ENCODE measurements around the gene NME3.

DNA sequence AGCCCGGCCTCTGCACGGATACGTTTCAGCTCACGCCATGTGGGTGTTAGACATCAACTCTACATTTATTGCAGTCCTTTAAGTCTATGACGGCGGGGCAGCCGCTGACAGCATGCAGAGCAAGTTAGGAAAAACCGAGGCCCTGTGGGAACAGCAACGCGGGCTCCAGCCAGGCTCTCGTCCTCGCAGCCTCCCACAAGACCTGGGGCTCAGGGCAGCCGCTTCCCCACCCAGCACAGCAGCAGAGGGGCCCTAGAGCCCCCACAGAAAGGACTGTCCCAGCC lies 5.3 kb upstream of the NME3 start:
- TF ChIP-seq, protein P1, sequence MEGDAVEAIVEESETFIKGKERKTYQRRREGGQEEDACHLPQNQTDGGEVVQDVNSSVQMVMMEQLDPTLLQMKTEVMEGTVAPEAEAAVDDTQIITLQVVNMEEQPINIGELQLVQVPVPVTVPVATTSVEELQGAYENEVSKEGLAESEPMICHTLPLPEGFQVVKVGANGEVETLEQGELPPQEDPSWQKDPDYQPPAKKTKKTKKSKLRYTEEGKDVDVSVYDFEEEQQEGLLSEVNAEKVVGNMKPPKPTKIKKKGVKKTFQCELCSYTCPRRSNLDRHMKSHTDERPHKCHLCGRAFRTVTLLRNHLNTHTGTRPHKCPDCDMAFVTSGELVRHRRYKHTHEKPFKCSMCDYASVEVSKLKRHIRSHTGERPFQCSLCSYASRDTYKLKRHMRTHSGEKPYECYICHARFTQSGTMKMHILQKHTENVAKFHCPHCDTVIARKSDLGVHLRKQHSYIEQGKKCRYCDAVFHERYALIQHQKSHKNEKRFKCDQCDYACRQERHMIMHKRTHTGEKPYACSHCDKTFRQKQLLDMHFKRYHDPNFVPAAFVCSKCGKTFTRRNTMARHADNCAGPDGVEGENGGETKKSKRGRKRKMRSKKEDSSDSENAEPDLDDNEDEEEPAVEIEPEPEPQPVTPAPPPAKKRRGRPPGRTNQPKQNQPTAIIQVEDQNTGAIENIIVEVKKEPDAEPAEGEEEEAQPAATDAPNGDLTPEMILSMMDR (conservative IDR thresholded peaks at IDR 0.05 in 1 of 2, IDR thresholded peaks at IDR 0.05 in 1 of 2; ENCODE audit: extremely low read depth in 1 of 2, insufficient read depth in 1 of 2, low read depth in 1 of 2, low read length in 2 of 2) = no peak
- no peak for TF ChIP-seq EZH2 (IDR thresholded peaks at IDR 0.05; ENCODE audit: borderline replicate concordance, low read length)
